ENCODE results near the gene ANO9.

DNA sequence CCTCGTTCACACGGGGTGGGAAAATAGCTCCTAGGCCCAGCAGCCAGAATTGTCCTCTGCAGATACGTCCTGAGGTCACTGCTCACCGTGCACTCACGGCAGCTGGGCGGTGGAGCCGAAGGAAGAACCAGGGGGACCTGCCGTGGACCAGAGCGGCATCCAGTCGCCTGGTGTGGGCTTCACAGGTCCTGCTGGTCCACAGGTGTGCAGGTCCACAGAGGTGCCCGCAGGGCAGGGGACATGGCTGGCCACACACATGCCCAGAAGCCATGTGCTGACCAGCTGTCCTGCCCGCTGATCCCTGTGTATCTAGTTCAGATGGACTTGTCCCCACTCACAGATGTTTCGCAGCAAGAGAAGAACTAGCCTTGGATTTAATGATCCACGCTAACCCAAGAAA is 58.4 kb downstream of the ANO9 start:
- TF ChIP-seq, protein P1, sequence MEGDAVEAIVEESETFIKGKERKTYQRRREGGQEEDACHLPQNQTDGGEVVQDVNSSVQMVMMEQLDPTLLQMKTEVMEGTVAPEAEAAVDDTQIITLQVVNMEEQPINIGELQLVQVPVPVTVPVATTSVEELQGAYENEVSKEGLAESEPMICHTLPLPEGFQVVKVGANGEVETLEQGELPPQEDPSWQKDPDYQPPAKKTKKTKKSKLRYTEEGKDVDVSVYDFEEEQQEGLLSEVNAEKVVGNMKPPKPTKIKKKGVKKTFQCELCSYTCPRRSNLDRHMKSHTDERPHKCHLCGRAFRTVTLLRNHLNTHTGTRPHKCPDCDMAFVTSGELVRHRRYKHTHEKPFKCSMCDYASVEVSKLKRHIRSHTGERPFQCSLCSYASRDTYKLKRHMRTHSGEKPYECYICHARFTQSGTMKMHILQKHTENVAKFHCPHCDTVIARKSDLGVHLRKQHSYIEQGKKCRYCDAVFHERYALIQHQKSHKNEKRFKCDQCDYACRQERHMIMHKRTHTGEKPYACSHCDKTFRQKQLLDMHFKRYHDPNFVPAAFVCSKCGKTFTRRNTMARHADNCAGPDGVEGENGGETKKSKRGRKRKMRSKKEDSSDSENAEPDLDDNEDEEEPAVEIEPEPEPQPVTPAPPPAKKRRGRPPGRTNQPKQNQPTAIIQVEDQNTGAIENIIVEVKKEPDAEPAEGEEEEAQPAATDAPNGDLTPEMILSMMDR (IDR thresholded peaks at IDR 0.05; ENCODE audit: low read depth, low read length): no peak
- TF ChIP-seq EZH2phosphoT487 (IDR thresholded peaks at IDR 0.05; ENCODE audit: low read depth): no peak
